NCI-H1048 (cell line): ENCODE results near the gene TPPP.

Source experiments
- DNase-seq: peaks from one replicate; lab custom pipeline; 2025; lab: John Stamatoyannopoulos, UW

The TPPP gene

DNA sequence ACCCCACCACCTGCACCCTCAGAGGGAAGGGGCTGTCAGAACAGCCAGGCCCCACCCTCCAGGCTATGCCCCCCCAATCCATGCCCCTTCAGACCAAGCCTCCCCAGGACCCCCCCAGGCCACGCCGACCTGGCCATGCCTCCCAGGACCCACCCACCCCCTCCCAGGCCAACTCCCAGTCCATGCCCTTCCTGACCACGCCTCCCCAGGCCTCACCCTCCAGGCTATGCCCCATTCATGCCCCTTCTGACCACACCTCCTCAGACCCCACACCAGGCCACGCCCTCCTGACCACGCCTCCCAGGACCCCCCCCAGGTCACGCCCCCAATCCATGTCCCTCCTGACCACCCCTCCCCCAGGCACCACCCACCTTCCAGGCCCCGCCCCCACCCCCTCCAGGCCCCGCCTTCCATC is 27.6 kb downstream of the TPPP start:
- no peak for DNase-seq

DNA sequence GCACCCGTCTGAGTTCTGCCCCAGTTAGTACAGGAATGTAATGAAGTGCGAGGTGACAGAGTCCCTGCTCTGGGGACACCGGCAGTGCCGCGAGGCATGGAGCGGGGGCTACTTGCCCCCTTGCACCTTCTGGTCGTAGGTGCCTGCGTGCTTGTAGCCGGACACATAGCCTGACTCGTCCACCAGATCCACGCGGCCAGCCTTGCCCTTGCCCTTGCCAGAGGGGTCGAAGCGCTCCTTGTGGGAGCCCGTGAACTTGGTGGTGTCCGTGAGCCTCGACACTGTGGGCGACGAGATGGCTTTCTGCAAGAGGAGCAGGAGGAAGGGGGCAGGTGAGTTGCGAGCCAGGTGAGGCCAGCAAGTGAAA is 28.2 kb downstream of the TPPP start:
- no peak for DNase-seq

DNA sequence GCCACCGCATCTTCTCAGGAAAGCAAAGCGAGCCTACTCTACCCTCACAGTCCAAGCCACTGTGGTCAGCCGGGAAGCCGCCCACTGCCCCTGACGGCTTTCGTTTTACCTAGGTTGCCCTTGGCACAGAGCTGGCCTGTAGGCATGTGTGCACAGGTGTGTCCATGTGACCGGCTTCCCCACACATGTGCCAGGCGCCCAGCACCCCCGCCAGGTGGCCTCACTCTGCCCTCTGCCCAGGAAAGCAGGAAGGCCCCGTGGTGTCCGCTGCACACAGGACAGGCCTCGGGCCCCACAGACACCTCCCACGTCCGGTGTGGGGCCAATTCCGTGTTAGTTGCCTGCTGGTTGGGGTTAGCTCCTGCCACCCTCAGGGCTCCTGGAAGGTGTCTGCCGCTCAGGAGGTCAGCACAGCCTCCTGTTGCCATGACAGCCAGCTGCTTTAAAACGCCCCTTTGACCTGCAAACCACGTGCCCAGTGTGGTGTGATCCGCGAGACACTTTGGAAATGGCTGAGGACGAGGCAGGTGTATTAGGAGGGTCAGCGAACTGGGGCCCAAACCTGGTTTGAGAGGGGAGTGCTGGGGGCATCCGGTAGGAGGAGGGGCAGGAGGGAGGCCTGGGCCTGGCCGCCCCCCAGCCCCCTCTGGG is 28.7 kb downstream of the TPPP start:
- no peak for DNase-seq

DNA sequence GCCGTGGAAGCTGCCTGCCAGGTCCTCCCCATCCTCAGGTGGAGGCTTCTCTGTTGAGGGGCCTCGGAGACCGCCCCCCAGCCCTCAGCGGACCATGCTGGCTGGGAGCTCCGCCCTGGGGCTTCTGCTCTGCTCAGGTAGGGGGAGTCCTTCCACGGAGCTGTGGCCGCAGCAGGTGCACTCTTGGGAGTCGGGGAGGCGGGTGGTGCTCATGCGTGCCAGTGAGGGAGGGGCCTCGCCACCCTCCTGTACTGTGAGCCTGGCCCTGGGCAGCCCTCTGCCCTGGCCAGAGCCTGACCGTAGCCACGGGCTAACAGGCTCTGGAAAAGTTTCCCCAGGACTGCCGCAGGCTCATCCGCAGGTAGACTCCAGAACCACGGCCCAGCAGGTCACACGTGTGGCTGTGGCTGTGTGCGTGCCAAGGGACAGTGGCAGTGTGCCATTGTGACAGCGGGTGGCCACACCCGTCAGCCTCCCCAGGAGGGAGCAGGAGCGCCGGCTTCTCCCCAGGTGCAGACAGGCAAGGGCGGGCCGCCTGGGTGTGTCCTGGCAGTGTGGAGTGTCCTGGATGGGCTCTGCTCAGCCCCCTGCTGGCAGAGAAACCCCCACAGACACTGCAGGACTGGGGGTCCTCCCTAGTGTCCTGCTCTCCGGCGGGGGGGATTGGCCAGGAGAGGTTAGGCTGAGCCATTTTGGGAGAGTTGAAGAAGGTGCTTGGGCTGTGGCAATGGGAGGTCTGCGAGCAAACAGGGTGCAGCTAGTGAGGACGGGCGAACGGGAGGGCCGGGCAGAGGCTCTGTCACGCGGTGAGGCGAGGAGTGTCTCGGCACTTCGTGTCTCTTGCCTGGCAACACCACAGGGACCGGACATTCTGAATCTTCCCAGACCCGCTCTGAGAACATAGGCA is 29.5 kb downstream of the TPPP start:
- DNase-seq: no peak

DNA sequence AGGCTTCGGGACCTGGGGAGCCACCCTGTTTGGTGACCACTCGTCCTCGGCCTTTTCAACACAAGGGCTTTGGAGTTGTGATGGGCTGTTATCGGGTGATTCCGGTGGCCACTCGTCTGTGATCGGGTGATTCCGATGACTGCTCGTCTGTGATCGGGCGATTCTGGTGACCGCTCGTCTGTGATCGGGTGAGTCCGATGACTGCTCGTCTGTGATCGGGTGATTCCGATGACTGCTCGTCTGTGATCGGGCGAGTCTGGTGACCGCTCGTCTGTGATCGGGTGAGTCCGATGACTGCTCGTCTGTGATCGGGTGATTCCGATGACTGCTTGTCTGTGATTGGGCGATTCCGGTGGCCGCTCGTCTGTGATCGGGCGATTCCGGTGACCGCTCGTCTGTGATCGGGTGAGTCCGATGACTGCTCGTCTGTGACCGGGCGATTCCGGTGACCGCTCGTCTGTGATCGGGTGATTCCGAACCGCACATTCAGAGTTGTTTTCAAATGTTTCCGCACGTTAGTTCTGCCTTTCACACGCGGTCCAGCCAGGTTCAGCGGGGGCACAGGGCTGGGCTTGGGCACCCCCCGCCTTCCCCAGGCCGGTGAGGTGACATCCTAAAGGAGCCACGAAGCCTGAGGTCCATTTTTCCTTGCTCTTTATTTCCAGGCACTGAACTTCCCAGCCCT is 30.3 kb downstream of the TPPP start:
- no peak for DNase-seq

DNA sequence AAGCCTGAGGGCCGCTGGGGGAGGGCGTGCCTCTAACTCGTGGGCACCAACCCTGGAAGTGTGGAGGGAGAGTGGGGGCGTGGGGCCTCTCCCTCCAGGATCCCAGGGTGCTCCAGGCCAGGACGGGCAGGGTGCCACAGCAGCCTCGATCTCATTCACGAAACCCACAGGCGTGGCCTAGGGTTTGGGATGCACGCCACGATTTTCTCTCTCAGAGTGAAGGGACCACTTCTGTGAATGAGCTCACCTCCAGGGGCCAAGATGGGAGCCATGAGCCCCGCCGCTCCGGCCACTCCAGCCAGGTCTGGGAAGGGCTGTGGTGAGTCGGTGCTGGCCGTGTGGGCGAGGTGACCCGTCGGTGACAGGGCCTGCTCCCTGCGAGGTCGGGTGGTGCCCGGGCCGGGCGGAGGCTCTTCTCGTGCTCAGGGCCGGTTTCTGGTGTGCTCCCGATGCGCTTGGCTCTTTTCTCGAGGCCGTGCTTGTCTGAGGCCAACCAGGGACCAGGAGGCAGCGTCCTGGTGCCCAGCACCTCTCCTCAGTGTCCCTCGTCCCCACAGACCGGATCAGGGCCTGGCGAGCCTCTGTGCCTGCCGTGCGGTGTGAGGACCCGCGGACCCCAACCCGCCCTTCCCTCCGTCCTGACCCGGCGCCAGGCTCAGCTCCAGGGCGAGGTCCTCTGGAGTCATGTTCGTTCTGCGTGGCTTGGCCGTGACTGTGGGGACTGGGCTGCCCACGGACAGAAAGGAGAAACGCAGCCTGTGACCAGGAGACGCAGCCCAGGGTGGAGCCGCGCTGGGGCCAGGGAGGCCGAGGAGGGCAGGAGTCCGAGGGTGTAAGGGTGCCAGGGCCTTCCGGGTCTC is 31.0 kb downstream of the TPPP start:
- no peak for DNase-seq

DNA sequence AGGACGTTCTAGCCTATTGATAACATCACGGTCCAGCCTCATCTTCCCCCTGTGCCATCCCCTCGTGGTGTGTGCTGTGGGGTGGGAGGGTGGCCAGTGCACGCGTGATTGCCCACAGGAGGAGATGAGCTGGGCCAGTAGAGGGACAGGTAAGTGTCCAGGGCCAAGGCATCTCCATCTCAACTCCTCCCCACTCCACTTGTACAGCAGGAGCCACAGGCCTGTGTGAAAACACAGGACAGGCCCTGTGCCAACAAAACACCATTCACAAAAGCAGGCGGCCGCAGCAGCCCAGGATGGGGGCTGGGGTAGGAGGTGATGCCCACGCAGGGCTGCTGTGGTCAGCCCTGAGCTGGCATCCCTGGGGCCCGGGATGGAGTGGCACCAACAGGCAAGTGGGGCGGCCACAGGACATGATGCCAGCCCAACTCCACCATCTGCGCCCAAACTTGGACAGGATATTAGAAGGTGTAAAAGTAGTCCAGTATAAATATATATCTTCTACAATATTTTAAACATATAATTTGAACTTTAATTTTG is 32.6 kb downstream of the TPPP start:
- no peak for DNase-seq

DNA sequence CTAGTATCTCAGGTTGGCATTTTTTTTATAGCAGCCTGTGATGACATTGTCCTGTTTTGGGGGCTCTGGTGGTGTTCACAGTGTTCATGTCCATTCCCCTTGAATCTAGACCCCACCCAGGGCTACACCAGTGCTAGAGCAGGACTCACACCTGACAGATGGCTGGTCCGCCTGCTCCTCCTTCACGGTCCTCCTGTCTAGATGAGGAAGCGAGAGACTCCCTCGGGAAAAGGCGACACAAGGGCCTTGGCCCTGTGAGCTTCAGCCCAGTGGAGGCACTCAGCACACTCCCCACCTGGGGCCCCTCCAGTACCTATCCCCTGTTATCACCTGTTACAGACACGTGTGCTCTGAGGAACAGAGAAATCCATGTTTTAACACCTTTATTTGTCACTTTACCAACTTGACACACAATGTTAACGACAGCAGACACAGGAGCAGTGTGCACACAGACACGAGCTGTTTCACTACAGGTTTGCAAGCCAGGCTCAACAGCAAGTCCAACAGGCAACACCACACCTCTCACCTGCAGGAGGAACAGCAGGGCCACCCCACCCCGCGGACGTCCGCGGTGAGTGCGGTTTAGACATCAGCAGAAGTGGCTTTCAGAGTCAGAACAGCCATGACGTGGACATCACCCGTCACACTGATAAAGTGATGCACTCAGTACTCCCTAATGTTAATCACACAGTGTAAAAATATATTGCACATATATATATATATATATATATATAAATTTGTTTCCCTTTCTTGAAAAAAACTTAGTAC is 33.5 kb downstream of the TPPP start:
- DNase-seq: no peak

DNA sequence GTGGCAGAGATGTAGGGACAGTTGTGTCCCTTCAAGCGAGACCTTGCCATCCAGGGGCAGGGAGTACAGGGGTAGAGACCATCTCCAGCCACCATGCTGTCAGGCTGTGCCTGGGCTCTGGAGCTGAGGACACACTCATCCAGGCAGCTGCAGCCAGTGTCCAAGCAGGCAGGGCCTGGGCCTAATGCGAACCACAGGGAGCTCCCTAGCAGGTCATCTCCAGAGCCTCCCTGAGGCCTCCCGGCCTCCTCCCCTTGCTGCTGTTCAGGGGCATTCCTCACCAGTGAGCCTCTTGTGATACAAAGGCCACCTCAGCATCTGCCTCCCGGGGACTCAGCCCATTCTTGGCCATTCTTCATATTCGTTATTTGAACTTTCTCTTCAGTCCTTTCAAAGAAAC is 35.0 kb downstream of the TPPP start:
- no peak for DNase-seq

DNA sequence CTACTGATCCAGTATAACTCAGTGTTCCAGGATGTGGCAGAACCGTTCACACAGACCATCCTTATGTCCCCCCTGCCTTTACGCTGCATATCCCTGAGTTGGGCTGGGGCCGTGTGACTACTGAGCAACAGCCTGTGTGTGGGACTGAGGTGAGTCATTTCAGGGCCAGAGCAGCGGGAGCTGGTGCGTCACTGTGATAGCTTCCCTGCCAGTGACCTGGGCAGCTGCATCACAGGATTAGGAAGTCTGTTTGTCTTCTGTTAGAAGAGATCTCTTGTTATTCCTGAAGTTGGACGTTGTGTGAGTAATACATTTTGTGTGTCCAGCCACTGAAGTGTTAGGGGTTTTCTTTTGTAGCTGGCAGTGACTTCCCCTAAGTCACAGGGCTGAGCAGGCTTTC is 35.6 kb downstream of the TPPP start:
- DNase-seq: no peak

DNA sequence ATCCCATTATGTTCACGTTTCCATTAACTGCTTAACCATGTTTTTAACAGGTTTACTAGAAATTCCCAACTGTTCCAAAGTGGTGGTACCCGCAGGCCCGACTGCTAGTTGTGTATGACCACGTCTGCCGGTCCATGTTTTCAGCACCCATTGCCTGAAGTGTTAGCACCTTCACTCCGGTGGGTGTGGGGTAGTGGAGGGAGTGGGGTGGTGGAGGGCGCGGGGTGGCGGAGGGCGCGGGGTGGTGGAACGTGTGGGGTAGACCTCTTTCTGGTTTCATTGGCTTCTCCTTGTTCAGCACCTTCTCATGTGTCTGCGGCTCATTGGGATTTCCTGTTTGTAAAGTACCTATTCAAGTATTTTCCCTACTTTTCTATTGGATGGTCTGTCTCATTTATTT is 37.7 kb downstream of the TPPP start:
- DNase-seq: no peak

DNA sequence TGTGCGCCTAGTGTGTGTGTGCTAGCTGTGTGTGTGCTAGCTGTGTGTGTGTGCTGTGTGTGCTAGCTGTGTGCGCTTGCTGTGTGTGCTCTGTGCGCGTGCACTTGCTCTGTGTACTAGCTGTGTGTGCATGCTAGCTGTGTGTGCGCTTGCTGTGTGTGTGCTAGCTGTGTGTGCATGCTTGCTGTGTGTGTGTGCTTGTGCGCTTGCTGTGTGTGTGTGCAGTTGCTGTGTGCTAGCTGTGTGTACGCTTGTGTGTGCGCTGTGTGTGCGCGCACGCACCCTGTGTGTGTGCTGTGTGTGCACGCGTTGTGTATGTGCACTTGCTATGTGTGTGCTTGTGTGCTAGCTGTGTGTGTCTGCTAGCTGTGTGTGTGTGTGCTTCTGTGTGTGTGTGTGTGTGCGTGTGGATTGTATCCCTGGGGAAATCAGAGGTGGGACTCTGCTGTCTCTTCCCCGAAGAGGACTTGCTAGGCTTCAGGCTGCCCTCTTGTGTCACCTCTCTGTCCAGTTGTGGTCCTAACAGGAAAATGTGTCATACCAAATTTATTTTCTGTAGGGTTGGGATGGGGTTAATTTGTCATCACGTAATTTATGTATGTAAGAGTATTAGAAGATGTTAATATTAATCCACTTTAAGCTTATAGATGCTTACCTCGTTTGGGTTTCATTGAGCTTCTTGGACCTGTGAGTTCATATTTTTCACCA is 38.9 kb downstream of the TPPP start:
- DNase-seq: no peak

DNA sequence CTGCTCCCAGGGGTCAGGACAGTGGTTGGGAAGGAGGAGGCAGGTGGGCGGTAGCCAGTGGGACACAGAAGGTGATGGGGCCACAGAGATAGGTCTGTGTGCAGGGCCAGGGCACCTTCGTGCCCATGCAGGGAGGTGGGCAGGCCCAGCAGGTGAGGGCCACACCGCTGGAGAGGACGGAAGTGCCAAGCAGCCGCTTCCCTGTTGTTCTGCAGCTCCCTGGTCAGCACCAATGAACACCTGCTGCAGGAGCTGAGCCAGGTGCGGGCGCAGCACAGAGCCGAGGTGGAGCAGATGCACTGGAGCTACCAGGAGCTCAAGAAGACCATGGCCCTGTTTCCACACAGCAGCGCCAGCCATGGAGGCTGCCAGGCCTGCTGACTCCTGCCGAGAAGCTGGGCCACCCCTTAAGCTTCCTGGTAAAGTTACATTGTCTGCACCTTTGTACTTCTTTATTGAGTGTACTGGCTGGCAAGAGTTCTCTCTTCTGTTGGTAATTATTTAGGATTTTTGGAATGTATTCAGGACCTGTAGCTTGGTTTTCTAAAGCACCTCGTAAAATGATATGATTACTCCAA is 40.3 kb downstream of the TPPP start:
- DNase-seq: no peak

DNA sequence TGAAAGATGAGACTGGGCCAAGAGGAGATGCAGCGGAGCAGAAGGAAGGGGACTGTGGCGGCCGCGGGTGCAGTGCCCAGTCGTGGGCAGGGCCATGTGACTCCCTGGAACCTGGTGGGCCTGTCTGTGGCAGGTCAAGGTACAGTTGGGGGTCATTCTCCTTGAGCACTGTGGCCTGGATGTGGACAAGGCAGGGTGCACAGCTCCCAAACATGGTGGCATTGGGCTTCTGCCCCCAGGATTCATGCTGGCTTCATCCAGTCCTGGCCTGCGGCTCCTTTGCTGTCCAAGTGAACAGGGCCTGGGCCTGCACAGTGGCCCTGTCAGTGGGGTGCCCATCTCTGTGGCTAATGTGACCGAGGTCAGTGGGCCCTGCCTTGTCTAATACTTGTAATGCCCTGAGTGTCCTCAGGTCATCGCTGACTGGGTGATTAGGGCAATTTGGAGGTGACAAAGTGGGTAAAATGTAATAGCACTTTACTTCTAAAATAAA is 41.1 kb downstream of the TPPP start:
- no peak for DNase-seq

DNA sequence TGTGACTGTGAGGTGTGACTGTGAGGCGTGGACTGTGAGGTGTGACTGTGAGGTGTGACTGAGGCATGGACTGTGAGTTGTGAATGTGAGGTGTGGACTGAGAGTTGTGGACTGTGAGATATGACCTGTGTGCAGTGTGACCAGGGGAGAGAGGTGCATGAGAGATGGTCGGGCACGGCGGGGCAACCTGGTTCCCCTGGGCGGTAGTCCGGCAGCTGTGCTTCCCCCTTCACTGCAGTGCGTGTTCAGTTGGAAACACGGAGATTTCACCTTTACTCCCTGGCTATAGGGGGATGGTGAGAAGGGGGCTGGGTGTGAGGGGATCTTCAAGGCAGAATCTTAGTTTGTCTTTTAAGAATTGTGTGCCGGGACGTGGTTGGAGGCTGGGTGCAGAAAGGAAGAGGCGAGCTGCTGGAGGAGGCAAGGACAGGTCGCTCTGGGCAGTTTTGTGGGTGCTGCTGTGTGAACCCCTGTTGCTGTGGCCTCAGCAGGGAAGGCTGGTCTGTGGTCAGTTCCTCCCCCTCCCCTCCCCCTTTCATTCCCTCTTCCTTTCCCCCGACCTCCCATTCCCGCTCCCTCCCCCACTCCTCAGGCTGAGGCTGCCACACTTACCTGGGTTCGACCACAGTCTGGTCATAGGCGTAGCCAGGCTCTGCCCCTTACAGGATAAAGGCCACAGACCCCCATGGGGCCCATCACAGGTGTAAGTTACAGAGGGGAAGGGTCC is 41.7 kb downstream of the TPPP start:
- no peak for DNase-seq

DNA sequence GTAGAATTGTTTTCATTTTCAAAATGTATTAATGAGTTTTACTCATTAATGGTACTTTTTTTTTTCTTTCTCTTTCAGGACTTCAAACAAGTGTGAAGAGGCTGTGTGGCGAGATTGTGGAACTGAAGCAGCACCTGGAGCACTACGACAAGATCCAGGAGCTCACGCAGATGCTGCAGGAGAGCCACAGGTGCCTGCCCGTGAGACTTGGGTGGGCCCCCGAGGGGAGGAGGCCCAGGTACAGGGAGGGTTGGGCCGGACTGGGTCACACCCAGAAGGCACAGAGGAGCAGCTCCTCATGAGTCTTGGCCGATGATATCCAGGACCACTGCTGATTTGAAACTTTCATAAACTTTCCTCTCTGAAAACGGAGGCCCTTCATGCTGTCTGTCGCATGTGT is 45.4 kb downstream of the TPPP start:
- no peak for DNase-seq

DNA sequence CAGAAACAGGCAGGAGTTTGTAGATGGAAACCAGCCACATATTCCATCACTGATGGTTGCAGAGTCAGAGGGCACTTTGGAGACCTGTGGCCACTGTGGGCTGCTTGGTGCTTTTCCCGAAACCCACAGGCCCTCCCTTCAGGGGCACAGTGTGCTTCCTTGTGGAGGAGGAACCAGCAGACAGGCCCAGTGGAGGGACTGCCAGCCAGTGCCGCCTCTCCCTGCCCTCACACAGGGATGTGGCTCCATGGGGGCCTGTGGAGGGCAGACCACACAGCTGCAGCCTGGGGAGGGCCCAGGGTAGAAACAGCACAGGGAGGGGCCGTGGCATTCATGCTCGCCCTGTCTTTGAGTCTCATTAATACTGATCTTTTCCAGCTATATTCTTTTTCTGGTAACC is 45.8 kb downstream of the TPPP start:
- no peak for DNase-seq

DNA sequence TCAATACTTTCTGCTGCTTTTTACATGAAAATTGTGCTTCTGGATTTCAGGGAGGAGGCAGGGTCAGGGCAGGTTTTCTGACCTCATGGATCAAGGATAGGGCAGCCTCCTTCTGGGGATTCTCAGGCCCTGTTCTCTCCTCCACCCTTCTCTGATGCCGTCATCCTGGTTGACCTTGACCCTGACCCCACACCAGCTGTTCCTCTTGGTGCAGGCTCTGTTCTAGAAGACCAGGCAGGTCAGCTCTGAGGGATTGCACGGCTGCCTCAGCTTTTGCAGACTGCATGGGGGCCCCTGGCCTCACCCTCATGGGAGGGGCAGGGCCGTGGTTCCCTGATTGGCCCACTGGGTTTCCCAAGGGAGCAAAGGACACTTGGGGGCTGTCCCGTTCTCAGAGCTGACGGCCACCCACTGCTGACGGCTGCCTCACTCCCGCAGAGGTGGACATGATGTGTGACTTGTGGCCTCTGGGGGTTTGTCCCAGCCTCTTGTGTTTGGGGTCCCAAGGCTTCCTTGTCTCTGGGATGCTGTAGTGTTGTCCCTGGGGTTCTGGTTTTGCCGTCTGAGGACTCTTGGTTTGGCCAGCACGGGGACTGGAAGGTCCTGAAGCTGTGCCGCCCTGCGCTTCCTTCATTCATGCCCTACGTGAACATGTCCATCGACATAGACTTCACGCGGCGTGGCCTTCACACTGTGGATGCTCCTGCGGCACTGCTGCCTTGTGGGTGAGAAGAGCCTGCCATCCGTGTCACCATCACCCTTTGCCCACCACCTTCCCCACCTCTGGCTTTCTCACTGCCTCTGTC is 46.6 kb downstream of the TPPP start:
- no peak for DNase-seq
